GM20000 (cell line): Measurements from ENCODE around the gene EGLN3.

ENCODE experiments used
- DNase-seq: peaks from one replicate; pipeline ENCODE4 v3.0.0; 2012; ENCODE audit warnings: low spot score
- CTCF ChIP-seq: IDR thresholded peaks from 2 replicates; pipeline ENCODE4 v1.5.1; 2012; ENCODE audit warnings: mild to moderate bottlenecking, control low read depth; ENCODE audit errors: extremely low read depth, missing control alignments

EGLN3 gene

DNA sequence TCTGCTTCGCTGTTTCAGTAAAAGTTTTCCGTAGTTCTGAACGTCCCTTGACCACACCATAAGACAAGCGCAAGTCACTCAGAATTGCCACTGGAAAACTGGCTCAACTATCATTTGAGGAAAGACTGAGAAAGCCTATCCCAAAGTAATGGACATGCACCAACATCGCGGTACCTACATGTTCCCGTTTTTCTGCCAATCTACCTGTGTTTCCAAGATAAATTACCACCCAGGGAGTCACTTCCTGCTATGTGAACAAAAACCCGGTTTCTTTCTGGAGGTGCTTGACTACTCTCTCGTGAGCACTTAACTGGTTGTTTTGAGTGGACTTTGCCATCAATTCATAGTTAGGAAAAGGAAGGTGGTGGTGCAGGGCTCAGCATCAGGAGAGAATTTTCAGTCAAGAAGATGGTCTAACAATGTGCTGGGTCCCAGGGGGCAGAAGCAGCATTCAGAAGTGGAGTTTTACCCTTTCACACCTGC, 1.4 kb downstream of the EGLN3 start:
- DNase-seq: no peak
- no peak for TF ChIP-seq CTCF

DNA sequence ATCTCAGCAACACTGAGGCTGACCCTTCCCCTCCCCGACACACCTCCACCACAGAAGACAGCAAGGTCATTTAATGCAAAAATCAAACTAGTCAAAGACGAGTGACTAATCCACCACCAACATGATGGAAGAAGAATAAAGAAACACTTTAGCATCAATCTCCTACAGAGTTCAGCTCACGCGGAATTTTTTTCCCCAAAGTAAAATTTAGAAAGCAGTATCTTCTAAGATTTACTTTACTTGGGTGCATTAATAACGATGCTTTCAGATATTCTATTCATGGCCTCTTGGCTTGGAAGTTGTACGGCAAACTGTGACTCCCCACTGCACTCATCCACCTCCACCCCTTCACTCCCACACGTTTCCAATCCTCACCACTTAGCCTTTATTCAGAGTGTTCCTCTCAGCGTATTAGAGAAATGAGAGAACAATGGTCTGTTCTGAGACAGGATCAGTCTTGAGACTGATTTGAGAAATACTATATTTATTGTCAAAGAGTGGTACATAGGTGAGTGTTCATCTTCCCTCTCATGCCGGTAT, 1.9 kb downstream of the EGLN3 start:
- DNase-seq: no peak
- TF ChIP-seq CTCF: no peak

- TF ChIP-seq CTCF: no peak
- DNase-seq: no peak
Measured at GRCh38 chr14:33948145-33948868, 2.6 kb downstream of the EGLN3 start.

- no peak for TF ChIP-seq CTCF
- DNase-seq: no peak
Measured at GRCh38 chr14:33946679-33947476, 4.0 kb downstream of the EGLN3 start.

DNA sequence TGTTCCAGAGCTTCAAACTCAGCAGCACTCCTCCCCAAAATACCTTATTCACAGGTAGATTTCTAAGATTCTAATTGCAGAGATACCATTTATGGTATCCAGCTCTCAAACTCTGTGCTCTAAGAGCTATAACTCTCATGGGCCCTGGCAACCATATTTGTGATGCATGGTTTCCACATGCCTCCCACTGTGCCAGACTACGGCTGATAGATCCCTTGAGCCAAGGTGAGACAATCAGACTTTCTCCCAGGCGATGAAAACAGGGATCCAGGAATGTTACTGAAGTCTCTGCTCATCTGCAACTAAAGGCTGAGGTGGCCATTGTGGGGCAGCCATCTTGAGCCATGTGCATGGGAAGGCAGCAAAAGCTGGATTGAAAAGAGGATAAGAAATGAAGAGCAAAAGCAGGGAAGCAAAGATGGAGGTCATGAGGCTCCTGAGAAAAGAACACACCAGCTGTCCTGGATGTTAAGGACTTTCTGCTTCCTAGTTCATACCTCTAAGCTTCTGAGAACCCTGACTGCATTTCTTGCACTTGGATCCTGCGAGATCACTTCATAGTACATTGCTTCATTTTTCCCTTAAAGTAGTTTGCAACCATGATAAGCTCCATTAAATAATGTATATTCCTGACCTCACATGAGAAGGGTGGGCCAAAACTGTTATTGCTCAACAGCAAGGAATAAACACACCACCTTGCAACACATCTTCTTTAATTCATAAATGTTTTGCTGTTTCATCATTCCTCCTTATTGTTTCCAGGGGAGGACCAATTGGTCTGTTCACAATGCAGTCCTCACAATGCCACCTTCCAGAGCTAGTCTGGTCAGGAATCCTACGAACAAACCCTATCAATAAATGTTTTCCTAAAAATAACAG, 5.4 kb downstream of the EGLN3 start:
- no peak for TF ChIP-seq CTCF
- DNase-seq: no peak

DNA sequence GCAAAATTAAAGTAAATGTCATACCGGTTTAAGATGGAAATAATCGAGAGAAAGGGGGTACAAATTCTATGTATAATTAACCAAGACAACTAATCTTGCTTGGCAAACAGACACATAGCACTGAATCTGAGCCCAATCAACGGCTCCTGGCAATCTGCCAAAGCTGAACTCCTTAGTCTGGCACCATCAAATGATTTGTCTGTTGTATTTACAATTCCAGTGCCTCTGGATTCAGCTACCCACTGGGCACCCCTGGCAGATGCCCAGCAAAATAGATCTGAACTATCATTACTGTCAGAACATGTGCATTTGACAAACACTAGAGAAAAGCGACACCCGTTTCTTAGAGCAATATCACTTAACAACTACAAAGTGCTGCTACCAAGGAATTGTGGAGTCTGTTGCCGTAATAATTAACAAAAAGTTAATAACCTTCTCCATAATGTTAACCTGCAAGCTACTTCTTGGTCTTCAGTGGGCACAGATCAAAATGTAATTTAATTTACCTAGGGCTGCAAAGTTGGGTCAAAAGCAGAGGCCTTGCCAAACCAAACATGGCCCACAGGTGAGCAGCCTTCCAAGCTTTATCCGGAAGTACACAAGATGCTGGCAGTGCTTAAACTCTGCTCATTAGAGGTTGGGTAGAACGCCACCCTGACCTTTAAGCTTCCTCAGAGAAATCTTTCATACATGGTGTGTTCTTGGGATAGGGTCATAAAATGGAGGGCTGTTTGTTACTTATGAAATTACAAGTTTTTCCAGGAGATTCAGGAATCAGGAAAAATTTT, 7.6 kb downstream of the EGLN3 start:
- DNase-seq: no peak
- TF ChIP-seq CTCF: no peak
